ENCODE data around the gene SSX2IP.
"Not testable (repeated sequence)": the region's sequence is repeated elsewhere in the genome, so short reads cannot be mapped to it uniquely, and the experiment has no call there.

Gene SSX2IP

GRCh38 chr1:84603941-84604830 is 86.1 kb downstream of the SSX2IP start:
- no peak overlapping the region for H3K27ac ChIP-seq
- TF ChIP-seq CTCF (IDR thresholded peaks at IDR 0.05), result no peak; the same call in 1 of the 2 replicates
- TF ChIP-seq ZFX (IDR thresholded peaks at IDR 0.05; ENCODE audit: borderline replicate concordance), result no peak

- no peak for TF ChIP-seq ZFX (IDR thresholded peaks at IDR 0.05; ENCODE audit: borderline replicate concordance)
- TF ChIP-seq CTCF (IDR thresholded peaks at IDR 0.05), result no peak
- no peak overlapping the region for H3K27ac ChIP-seq
These were observed 87.0 kb downstream of the SSX2IP start for GRCh38 chr1:84603223-84603622.

- no peak overlapping the region for H3K27ac ChIP-seq
- TF ChIP-seq ZFX (IDR thresholded peaks at IDR 0.05; ENCODE audit: borderline replicate concordance), result no peak
- TF ChIP-seq CTCF (IDR thresholded peaks at IDR 0.05), result no peak
These were observed 89.5 kb downstream of the SSX2IP start for GRCh38 chr1:84600796-84601195.

GRCh38 chr1:84598846-84599741 is 91.2 kb downstream of the SSX2IP start:
- no peak overlapping the region for H3K27ac ChIP-seq
- TF ChIP-seq ZFX (IDR thresholded peaks at IDR 0.05; ENCODE audit: borderline replicate concordance) (no peak), CTCF (IDR thresholded peaks at IDR 0.05) (no peak)

DNA sequence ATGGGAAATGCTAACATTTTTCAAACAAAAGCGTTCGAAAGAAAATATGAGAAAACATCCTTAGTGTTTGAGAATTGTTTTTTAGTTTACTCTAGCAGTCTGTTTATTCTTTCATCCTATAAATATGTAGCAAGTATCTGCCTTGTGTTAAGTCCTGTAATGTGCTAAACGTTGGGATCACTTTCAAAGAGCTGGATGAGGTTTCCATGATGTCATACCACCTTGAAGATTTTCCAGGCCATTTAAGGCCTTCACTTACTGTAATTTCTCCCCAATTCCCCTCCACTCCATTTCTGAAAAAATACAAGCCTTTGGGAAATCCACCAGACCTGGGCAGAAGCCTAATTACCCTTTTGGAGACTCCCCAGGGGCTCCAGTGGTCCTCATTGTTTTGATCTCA is 91.8 kb downstream of the SSX2IP start:
- no peak for TF ChIP-seq CTCF (IDR thresholded peaks at IDR 0.05)
- TF ChIP-seq ZFX (IDR thresholded peaks at IDR 0.05; ENCODE audit: borderline replicate concordance), result no peak
- no peak overlapping the region for H3K27ac ChIP-seq

DNA sequence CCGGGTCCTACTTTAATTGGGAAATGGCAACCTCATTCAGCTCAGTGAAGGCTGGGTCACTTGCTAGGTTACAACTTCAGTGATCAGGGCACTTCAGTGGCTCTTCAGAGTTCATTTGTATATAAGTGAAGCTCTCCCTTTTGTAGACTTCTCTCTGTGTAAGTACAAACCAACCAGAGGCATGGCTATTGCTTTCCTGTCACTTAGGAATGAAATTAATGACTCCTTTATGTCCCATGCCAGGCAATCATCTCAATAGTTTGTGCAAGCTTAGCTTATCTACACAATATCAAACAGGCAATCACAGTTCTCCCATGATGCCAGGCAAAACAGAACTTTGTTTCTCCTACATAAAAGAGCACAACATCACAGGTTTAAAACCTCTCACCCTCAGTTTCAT is 93.2 kb downstream of the SSX2IP start:
- no peak overlapping the region for H3K27ac ChIP-seq
- TF ChIP-seq CTCF (IDR thresholded peaks at IDR 0.05) (no peak), ZFX (IDR thresholded peaks at IDR 0.05; ENCODE audit: borderline replicate concordance) (no peak)

- H3K27ac ChIP-seq, result not testable (repeated sequence)
These were observed 95.3 kb downstream of the SSX2IP start for GRCh38 chr1:84594959-84595358.

Data from 22Rv1 (cell line).